ENCODE data around the gene CAPZA1.

GRCh38 chr1:112717263-112717873, 97.7 kb downstream of the CAPZA1 start:
- TF ChIP-seq CTCF (conservative IDR thresholded peaks at IDR 0.05; ENCODE audit: low read depth, low read length) = no peak
- TF ChIP-seq EZH2 (IDR thresholded peaks at IDR 0.05; ENCODE audit: low read length, unreplicated experiment) = no peak
- no peak for TF ChIP-seq EZH2phosphoT487 (IDR thresholded peaks at IDR 0.05; ENCODE audit: borderline replicate concordance, low read length)

Data from PC-3 (cell line).